Ovary (tissue), 9 donors: Measurements from ENCODE around the gene ATP2C2. TPM values are rescaled to one million over a fixed set of nuclear protein-coding genes. Genes with fewer than 3 reads are reported as not detected.

ENCODE experiments used
- DNase-seq, 5 donors: peaks; one replicate each; pipeline ENCODE4 v3.0.0-alpha.2; 2019 to 2020
- H3K27ac ChIP-seq, 2 donors: fragments of 200-600 bp; one replicate each; pipeline versions ENCODE4 v1.5.1 to v1.8.0; 2019 to 2022
- H3K27me3 ChIP-seq: fragments of 200-600 bp; one replicate; pipeline ENCODE4 v1.8.0; 2022
- H3K36me3 ChIP-seq: fragments of 200-600 bp; sonication (generic); one replicate; pipeline ENCODE4 v1.5.1; 2019
- H3K4me1 ChIP-seq: one replicate; pipeline ENCODE4 v1.8.1; 2013; ENCODE audit warnings: mild to moderate bottlenecking, moderate library complexity; ENCODE audit not compliant: insufficient read depth
- H3K4me3 ChIP-seq: fragments of 200-600 bp; sonication (generic); one replicate; pipeline ENCODE4 v1.5.1; 2017
- H3K9me3 ChIP-seq, 2 donors: fragments of 200-600 bp in 1 of 2; sonication (generic) in 1 of 2; one replicate each; pipeline versions ENCODE4 v1.5.1 to v1.8.1; 2013 to 2019; ENCODE audit warnings: mild to moderate bottlenecking in 1 of 2, moderate library complexity in 1 of 2
- EP300 ChIP-seq: sonication (generic); formaldehyde crosslinking; IDR thresholded peaks from one replicate; pipeline ENCODE4 v1.6.1; 2017; ENCODE audit warnings: antibody characterized with exemption
- POLR2A ChIP-seq: fragments of 450-650 bp; IDR thresholded peaks from one replicate; pipeline ENCODE4 v1.6.1; 2017; ENCODE audit warnings: antibody characterized with exemption, mild to moderate bottlenecking, moderate library complexity
- WGBS, 3 donors: extraction: QIAGEN DNeasy Blood & Tissue Kit in 1 of 3; methylation state at CpG; one replicate each; pipeline versions ENCODE4 v1.1.5 to v1.1.7; 2013 to 2017; 5-methylcytosine and 5-hydroxymethylcytosine counted together
- intact Hi-C, 4 donors: fragments of 100-400 bp; cut with DNase I; formaldehyde crosslinking; loops; one replicate each; pipeline versions ENCODE4 v1.11.0 to v1.15.1; 2022 to 2023
- polyA plus RNA-seq, 2 donors: library from polyadenylated mRNA; stranded (reverse); fragments of 200-250 nt in 1 of 2; fragments of 350-450 nt in 1 of 2; fragmentation: Illumina TruSeq in 1 of 2; extraction: RNeasy Lipid Tissue Mini Kit (QIAGEN cat#74804) in 1 of 2; gene quantifications; one replicate each; pipeline ENCODE4 v1.2.3, GENCODE V29; 2013 to 2014
- total RNA-seq, 7 donors: library from RNA; depleted of rRNA in 2 of 7; stranded (reverse); fragments of >200 nt in 2 of 7; fragmentation: NEBNext Ultra II Directional in 3 of 7; extraction: Animal tissue kit (Norgen Biotek cat#: 25700) in 3 of 7; gene quantifications; one replicate each; pipeline versions ENCODE4 v1.1.0 to v1.2.4, GENCODE V29; 2016 to 2023
- TF ChIP-seq, protein P1 (sequence below), 3 donors: fragments of 450-650 bp in 2 of 3; fragments of 200-600 bp in 1 of 3; IDR thresholded peaks; one replicate each; pipeline versions ENCODE4 v1.5.1 to v1.8.0; 2016 to 2022; ENCODE audit warnings: antibody characterized with exemption in 3 of 3, mild to moderate bottlenecking in 1 of 3
- donor health status: DM: no; HTN: no; CAD: no; lungs with moderate emphysema.
- donor health status: DM: no; HTN: no; CAD: no.
- donor health status: Bipolar disorder and iron deficiency.
- donor health status: DM: yes; HTN: yes; CAD: no.
- donor health status: DM: no; HTN: no; CAD: no.
- donor health status: DM: yes; HTN: yes; CAD: no.

Gene ATP2C2
- total and polyA plus RNA-seq, 9 donors: 0.10 to 8.5 (median 1.3) TPM; not detected in 3

GRCh38 chr16:84350685-84351400 is 17.5 kb upstream of the ATP2C2 start:
- no peak for DNase-seq
- Histone ChIP-seq H3K9me3 (no peaks in the 10 kb centered on the region), H3K27me3 (no peaks in the 10 kb centered on the region), H3K4me3 (no peak overlapping the region), H3K36me3 (no peaks in the 10 kb centered on the region), H3K27ac (no peak overlapping the region), H3K4me1 (no peaks in the 10 kb centered on the region)
- intact Hi-C loops: no loop called here
- WGBS, 3 donors: 84 to 88% (median 88%) methylated on average over 16 of the region's 16 CpGs
- TF ChIP-seq POLR2A (no peak), EP300 (no peak)
- TF ChIP-seq, protein P1, sequence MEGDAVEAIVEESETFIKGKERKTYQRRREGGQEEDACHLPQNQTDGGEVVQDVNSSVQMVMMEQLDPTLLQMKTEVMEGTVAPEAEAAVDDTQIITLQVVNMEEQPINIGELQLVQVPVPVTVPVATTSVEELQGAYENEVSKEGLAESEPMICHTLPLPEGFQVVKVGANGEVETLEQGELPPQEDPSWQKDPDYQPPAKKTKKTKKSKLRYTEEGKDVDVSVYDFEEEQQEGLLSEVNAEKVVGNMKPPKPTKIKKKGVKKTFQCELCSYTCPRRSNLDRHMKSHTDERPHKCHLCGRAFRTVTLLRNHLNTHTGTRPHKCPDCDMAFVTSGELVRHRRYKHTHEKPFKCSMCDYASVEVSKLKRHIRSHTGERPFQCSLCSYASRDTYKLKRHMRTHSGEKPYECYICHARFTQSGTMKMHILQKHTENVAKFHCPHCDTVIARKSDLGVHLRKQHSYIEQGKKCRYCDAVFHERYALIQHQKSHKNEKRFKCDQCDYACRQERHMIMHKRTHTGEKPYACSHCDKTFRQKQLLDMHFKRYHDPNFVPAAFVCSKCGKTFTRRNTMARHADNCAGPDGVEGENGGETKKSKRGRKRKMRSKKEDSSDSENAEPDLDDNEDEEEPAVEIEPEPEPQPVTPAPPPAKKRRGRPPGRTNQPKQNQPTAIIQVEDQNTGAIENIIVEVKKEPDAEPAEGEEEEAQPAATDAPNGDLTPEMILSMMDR (IDR thresholded peaks at IDR 0.05): no peak

DNA sequence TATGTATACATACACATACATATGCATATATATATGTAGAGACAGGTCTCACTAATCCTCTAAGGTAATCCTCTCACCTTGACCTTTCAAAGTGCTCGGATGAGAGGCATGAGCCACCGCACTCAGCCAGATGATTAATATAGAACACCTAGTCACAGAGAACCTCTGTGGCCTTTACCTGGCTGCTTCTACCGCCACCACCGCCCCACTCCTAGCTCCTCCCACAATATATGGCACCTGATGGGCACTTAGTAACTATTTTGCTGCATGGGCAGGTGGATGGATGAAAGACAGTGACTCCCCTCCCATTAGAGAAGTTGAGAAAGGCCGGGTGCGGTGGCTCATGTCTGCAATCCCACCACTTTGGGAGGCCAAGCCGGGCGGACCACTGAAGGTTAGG is 16.7 kb upstream of the ATP2C2 start:
- H3K27me3 ChIP-seq: no peaks in the 10 kb centered on the region
- no peak for DNase-seq
- intact Hi-C loops: no loop called here
- H3K4me1 ChIP-seq: no peaks in the 10 kb centered on the region
- TF ChIP-seq EP300 (no peak), POLR2A (no peak)
- TF ChIP-seq, protein P1 (IDR thresholded peaks at IDR 0.05): no peak
- no peak overlapping the region for H3K27ac ChIP-seq
- no peaks in the 10 kb centered on the region for H3K9me3 ChIP-seq
- H3K36me3 ChIP-seq: no peaks in the 10 kb centered on the region
- H3K4me3 ChIP-seq: no peak overlapping the region
- 90 to 93% (median 90%) methylated on average over 8 of the region's 8 CpGs for WGBS, 3 donors

DNA sequence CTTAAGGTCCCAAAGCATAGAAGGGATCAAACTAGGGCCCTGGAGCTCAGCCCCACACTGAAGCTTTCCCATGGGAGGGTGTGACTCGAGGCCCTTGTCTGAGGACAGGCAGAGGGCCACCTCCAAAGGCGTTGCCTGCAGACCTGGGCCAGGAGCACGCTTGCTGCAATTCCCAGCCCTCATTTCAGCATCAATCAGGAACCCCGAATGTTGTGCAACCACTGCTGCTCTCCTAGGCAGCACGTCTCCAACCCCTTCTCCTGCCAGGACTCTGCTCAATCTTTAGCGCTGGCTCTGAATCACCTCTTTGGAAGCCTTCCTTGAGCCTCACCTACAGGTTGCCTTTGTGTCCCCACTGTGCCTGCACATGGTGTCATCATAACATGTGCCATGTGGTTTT is 14.0 kb upstream of the ATP2C2 start:
- no peak for TF ChIP-seq EP300
- no peak for TF ChIP-seq POLR2A
- TF ChIP-seq, protein P1 (IDR thresholded peaks at IDR 0.05): no peak
- no peak overlapping the region for H3K4me3 ChIP-seq

DNA sequence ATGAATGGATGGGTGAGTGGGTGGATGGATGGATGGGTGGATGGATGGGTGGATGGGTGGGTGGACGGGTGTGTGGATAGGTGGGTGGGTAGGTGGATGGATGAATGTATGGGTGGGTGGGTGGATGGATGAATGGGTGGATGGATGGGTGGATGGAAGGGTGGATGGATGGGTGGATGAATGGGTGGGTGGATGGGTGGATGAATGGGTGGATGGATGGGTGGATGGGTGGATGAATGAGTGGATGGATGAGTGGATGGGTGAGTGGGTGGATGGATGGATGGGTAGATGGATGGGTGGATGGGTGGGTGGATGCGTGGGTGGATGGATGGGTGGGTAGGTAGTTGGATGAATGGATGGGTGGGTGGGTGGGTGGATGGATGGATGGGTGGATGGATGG is 13.2 kb upstream of the ATP2C2 start:
- H3K4me1 ChIP-seq: no peaks in the 10 kb centered on the region
- no peak overlapping the region for H3K27ac ChIP-seq
- H3K36me3 ChIP-seq: no peaks in the 10 kb centered on the region
- H3K9me3 ChIP-seq: no peaks in the 10 kb centered on the region
- H3K4me3 ChIP-seq: no peak overlapping the region
- TF ChIP-seq EP300 (no peak), POLR2A (no peak)
- TF ChIP-seq, protein P1 (IDR thresholded peaks at IDR 0.05): no peak
- WGBS, 3 donors: 86 to 91% (median 91%) methylated on average over 2 of the region's 2 CpGs
- DNase-seq: no peak
- intact Hi-C loops: no loop called here
- H3K27me3 ChIP-seq: no peaks in the 10 kb centered on the region

More for the DNA sequence above, 14.0 kb upstream of the ATP2C2 start:
- H3K27ac ChIP-seq: no peak overlapping the region
- no peak for DNase-seq
- H3K4me1 ChIP-seq: no peaks in the 10 kb centered on the region
- no peaks in the 10 kb centered on the region for H3K36me3 ChIP-seq
- H3K9me3 ChIP-seq: no peaks in the 10 kb centered on the region
- WGBS, 3 donors: 89 to 92% (median 89%) methylated on average over 6 of the region's 6 CpGs
- intact Hi-C loops: no loop called here
- H3K27me3 ChIP-seq: no peaks in the 10 kb centered on the region
